DOHH2 (cell line): Measurements from ENCODE around the gene GALNTL6.

Experiments
- H3F3A ChIP-seq: fragments of 200-600 bp; sonication (generic), shearing (Covaris generic); 2 replicates; pipeline ENCODE4 v1.6.0; 2016; ENCODE audit warnings: antibody characterized with exemption, mild to moderate bottlenecking; ENCODE audit not compliant: control insufficient read depth, insufficient read depth
- H3K27ac ChIP-seq: fragments of 200-600 bp; sonication (generic); 2 replicates; pipeline ENCODE4 v1.5.1; 2014; ENCODE audit warnings: low read depth, mild to moderate bottlenecking, low read length, moderate library complexity
- H3K27me3 ChIP-seq: fragments of 200-600 bp; sonication (generic); 2 replicates; pipeline ENCODE4 v1.6.1; 2014; ENCODE audit warnings: mild to moderate bottlenecking, low read length, mixed read lengths; ENCODE audit not compliant: control insufficient read depth
- H3K36me3 ChIP-seq: fragments of 200-600 bp; sonication (generic); 2 replicates; pipeline ENCODE4 v1.6.1; 2014; ENCODE audit warnings: mild to moderate bottlenecking, low read length, moderate library complexity, mixed read lengths; ENCODE audit not compliant: control insufficient read depth
- H3K4me1 ChIP-seq: fragments of 200-600 bp; sonication (generic); 2 replicates; pipeline ENCODE4 v1.6.1; 2014; ENCODE audit warnings: mild to moderate bottlenecking, low read length, mixed read lengths; ENCODE audit not compliant: control insufficient read depth
- H3K4me2 ChIP-seq: fragments of 200-600 bp; sonication (generic); 2 replicates; pipeline ENCODE4 v1.6.0; 2014; ENCODE audit warnings: mild to moderate bottlenecking, low read length, moderate library complexity
- H3K4me3 ChIP-seq: fragments of 200-600 bp; sonication (generic); 2 replicates; pipeline ENCODE4 v1.5.1; 2014; ENCODE audit warnings: mild to moderate bottlenecking, low read length, mixed read lengths
- H3K79me2 ChIP-seq: fragments of 200-600 bp; sonication (generic); 2 replicates; pipeline ENCODE4 v1.6.1; 2014; ENCODE audit warnings: mild to moderate bottlenecking, low read length, mixed read lengths; ENCODE audit not compliant: control insufficient read depth
- H3K9me2 ChIP-seq: fragments of 200-600 bp; sonication (generic); replicated peaks from 2 replicates; pipeline ENCODE4 v1.6.1; 2014; ENCODE audit warnings: mild to moderate bottlenecking, low read length, mixed read lengths; ENCODE audit not compliant: control insufficient read depth
- H3K9me3 ChIP-seq: fragments of 200-600 bp; sonication (generic); 2 replicates; pipeline ENCODE4 v1.6.1; 2014; ENCODE audit warnings: antibody characterized with exemption, low read length, mixed read lengths; ENCODE audit not compliant: control insufficient read depth, insufficient read depth
- H4K20me1 ChIP-seq: fragments of 200-600 bp; sonication (generic); 2 replicates; pipeline ENCODE4 v1.6.0; 2014; ENCODE audit warnings: low read depth, mild to moderate bottlenecking, antibody characterized with exemption, low read length, moderate library complexity; ENCODE audit not compliant: control insufficient read depth, insufficient read depth
- EZH2phosphoT487 ChIP-seq: fragments of 200-600 bp; sonication (generic); IDR thresholded peaks from 2 replicates; pipeline ENCODE4 v1.6.1; 2017; ENCODE audit warnings: borderline replicate concordance, mild to moderate bottlenecking, antibody characterized with exemption, low read length, moderate library complexity, mixed read lengths
- TF ChIP-seq, protein P1 (sequence below): fragments of 200-600 bp; sonication (generic); IDR thresholded peaks from one replicate; pipeline ENCODE4 v1.5.1; 2014; ENCODE audit warnings: antibody characterized with exemption, mild to moderate bottlenecking, low read depth, low read length; ENCODE audit not compliant: poor library complexity, severe bottlenecking

GALNTL6 gene

DNA sequence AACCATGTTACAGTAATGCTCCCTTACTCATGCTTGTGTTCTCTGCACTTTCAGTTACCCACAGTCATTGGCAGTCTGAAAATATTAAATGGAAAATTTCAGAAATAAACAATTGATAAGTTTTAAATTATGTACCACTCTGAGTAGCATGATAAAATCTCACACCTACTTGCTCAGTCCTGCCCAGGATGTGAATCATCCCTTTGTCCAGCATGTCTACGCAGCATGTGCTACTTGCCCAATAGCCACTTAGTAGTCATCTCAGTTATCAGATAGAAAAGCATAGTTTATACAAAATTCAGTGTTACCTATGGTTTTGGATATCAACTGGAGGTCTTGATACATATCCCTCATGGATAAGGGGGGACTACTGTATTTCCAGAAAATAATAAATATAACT, 577.1 kb downstream of the GALNTL6 start:
- H3F3A ChIP-seq = no peaks in the 10 kb centered on the region
- H3K9me3 ChIP-seq = no peaks in the 10 kb centered on the region
- no peaks in the 10 kb centered on the region for H4K20me1 ChIP-seq
- no peaks in the 10 kb centered on the region for H3K9me2 ChIP-seq
- no peaks in the 10 kb centered on the region for H3K36me3 ChIP-seq
- H3K27me3 ChIP-seq = no peaks in the 10 kb centered on the region
- TF ChIP-seq EZH2phosphoT487 = no peak
- TF ChIP-seq, protein P1, sequence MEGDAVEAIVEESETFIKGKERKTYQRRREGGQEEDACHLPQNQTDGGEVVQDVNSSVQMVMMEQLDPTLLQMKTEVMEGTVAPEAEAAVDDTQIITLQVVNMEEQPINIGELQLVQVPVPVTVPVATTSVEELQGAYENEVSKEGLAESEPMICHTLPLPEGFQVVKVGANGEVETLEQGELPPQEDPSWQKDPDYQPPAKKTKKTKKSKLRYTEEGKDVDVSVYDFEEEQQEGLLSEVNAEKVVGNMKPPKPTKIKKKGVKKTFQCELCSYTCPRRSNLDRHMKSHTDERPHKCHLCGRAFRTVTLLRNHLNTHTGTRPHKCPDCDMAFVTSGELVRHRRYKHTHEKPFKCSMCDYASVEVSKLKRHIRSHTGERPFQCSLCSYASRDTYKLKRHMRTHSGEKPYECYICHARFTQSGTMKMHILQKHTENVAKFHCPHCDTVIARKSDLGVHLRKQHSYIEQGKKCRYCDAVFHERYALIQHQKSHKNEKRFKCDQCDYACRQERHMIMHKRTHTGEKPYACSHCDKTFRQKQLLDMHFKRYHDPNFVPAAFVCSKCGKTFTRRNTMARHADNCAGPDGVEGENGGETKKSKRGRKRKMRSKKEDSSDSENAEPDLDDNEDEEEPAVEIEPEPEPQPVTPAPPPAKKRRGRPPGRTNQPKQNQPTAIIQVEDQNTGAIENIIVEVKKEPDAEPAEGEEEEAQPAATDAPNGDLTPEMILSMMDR = no peak
- no peak overlapping the region for H3K4me3 ChIP-seq
- no peak overlapping the region for H3K27ac ChIP-seq
- H3K79me2 ChIP-seq = no peaks in the 10 kb centered on the region
- H3K4me2 ChIP-seq = no peak overlapping the region
- H3K4me1 ChIP-seq = no peaks in the 10 kb centered on the region

- Histone ChIP-seq H3K79me2 (no peaks in the 10 kb centered on the region), H3K36me3 (no peaks in the 10 kb centered on the region), H3K9me3 (no peaks in the 10 kb centered on the region), H3K4me3 (no peak overlapping the region), H3F3A (no peaks in the 10 kb centered on the region), H3K4me2 (no peak overlapping the region), H4K20me1 (no peaks in the 10 kb centered on the region), H3K27ac (no peak overlapping the region), H3K4me1 (no peaks in the 10 kb centered on the region), H3K9me2 (no peaks in the 10 kb centered on the region), H3K27me3 (no peaks in the 10 kb centered on the region)
- no peak for TF ChIP-seq EZH2phosphoT487
- TF ChIP-seq, protein P1 = no peak
Measured at GRCh38 chr4:172392741-172393140, 579.5 kb downstream of the GALNTL6 start.

GRCh38 chr4:172393220-172393619, 580.0 kb downstream of the GALNTL6 start:
- Histone ChIP-seq H3K27me3 (no peaks in the 10 kb centered on the region), H3F3A (no peaks in the 10 kb centered on the region), H3K4me1 (no peaks in the 10 kb centered on the region), H3K4me2 (no peak overlapping the region), H3K9me3 (no peaks in the 10 kb centered on the region), H3K36me3 (no peaks in the 10 kb centered on the region), H3K27ac (no peak overlapping the region), H3K79me2 (no peaks in the 10 kb centered on the region), H3K9me2 (no peaks in the 10 kb centered on the region), H4K20me1 (no peaks in the 10 kb centered on the region), H3K4me3 (no peak overlapping the region)
- TF ChIP-seq EZH2phosphoT487 = no peak

- H3K4me2 ChIP-seq = no peak overlapping the region
- H3K4me3 ChIP-seq = no peak overlapping the region
- TF ChIP-seq EZH2phosphoT487 = no peak
- TF ChIP-seq, protein P1 = no peak
- H3K27ac ChIP-seq = no peak overlapping the region
- H4K20me1 ChIP-seq = no peaks in the 10 kb centered on the region
- H3F3A ChIP-seq = no peaks in the 10 kb centered on the region
- no peaks in the 10 kb centered on the region for H3K36me3 ChIP-seq
- no peaks in the 10 kb centered on the region for H3K9me2 ChIP-seq
- no peaks in the 10 kb centered on the region for H3K79me2 ChIP-seq
- H3K9me3 ChIP-seq = no peaks in the 10 kb centered on the region
- no peaks in the 10 kb centered on the region for H3K27me3 ChIP-seq
- no peaks in the 10 kb centered on the region for H3K4me1 ChIP-seq
Measured at GRCh38 chr4:172404676-172405075, 591.5 kb downstream of the GALNTL6 start.
